GM12878 (cell line): ENCODE results near the gene HSFX2. TPM values are rescaled to one million over a fixed set of nuclear protein-coding genes. Genes with fewer than 3 reads are reported as not detected.
A peak's percentile ranks its signal among the peaks of the same experiment; 100 is the strongest.

ENCODE experiments used
- ATAC-seq: fragments of 200-7000 bp; cut with Tn5 transposase; 3 replicates; pipeline ENCODE4 v1.9.1; 2020; ENCODE audit warnings: mild to moderate bottlenecking, moderate library complexity
- BruUV-seq: library from RNA; stranded (reverse); fragments of 400-500 nt; replicated peaks from 2 replicates; lab custom pipeline; 2021; lab: Mats Ljungman, UMichigan
- CTCF ChIA-PET: fragments of 300-600 bp; sonication (Branson Sonifier 250); formaldehyde crosslinking; extraction: SDS; loops from one replicate; lab custom pipeline; 2021; ENCODE audit warnings: inconsistent platforms; lab: Yijun Ruan, JAX
- POLR2A ChIA-PET: fragments of 350-600 bp; formaldehyde crosslinking; extraction: SDS; loops from one replicate; lab custom pipeline; 2021; ENCODE audit warnings: inconsistent platforms; lab: Charles Lee
- RAD21 ChIA-PET: fragments of 300-600 bp; sonication (Branson Sonifier 250); formaldehyde crosslinking; loops from one replicate; lab custom pipeline; 2023; ENCODE audit warnings: antibody characterized with exemption; ENCODE audit not compliant: unreplicated experiment; lab: Charles Lee
- SMC1A ChIA-PET: fragments of 300-600 bp; sonication (Branson Sonifier 250); formaldehyde crosslinking; loops from one replicate; lab custom pipeline; 2023; ENCODE audit not compliant: unreplicated experiment, uncharacterized antibody; lab: Charles Lee
- DNase-seq: peaks from one replicate; pipeline ENCODE4 v3.0.0-alpha.2; 2011; ENCODE audit warnings: low read depth, low spot score
- FAIRE-seq: peaks from 3 replicates; lab custom pipeline; 2011; peaks lifted over from hg19 to GRCh38; lab: Jason Lieb, UNC
- H2AFZ ChIP-seq: 2 replicates; pipeline ENCODE4 v1.6.0; 2011; ENCODE audit warnings: low read depth, low read length, control low read depth; ENCODE audit not compliant: control insufficient read depth
- H3K27ac ChIP-seq: 2 replicates; pipeline ENCODE4 v1.5.1; 2011; ENCODE audit warnings: control low read depth; ENCODE audit not compliant: control insufficient read depth, insufficient read depth
- H3K27me3 ChIP-seq, 2 experiments: replicated peaks in 1 of 2; 2 replicates each; pipeline versions ENCODE4 v1.6.0 to v1.6.1; 2011; ENCODE audit warnings: low read length in 1 of 2; ENCODE audit not compliant: control insufficient read depth in 2 of 2, insufficient read depth in 2 of 2
- H3K36me3 ChIP-seq, 2 experiments: 2 replicates each; pipeline ENCODE4 v1.5.1; 2011; ENCODE audit warnings: low read length in 1 of 2; ENCODE audit not compliant: control insufficient read depth in 2 of 2, insufficient read depth in 2 of 2
- H3K4me1 ChIP-seq: 2 replicates; pipeline ENCODE4 v1.6.1; 2011; ENCODE audit warnings: mild to moderate bottlenecking, low read length, moderate library complexity, mixed read lengths; ENCODE audit not compliant: control insufficient read depth, insufficient read depth
- H3K4me2 ChIP-seq: 2 replicates; pipeline ENCODE4 v1.6.0; 2011; ENCODE audit warnings: control low read depth; ENCODE audit not compliant: control insufficient read depth, insufficient read depth
- H3K4me3 ChIP-seq: fragments of 200-600 bp; sonication (generic); 2 replicates; pipeline ENCODE4 v1.5.1; 2016
- H3K79me2 ChIP-seq: 2 replicates; pipeline ENCODE4 v1.6.0; 2011; ENCODE audit warnings: low read length; ENCODE audit not compliant: control insufficient read depth, insufficient read depth
- H3K9ac ChIP-seq: 2 replicates; pipeline ENCODE4 v1.8.0; 2011; ENCODE audit warnings: low read length, control low read depth, mixed read lengths; ENCODE audit not compliant: control insufficient read depth, insufficient read depth
- H3K9me3 ChIP-seq: replicated peaks from 3 replicates; pipeline ENCODE4 v1.5.1; 2011; ENCODE audit warnings: mild to moderate bottlenecking, low read length; ENCODE audit not compliant: control insufficient read depth, insufficient read depth
- H4K20me1 ChIP-seq: 2 replicates; pipeline ENCODE4 v1.6.0; 2011; ENCODE audit not compliant: control insufficient read depth, insufficient read depth
- FOS ChIP-seq: IDR thresholded peaks from 3 replicates; pipeline ENCODE4 v1.6.1; 2011; ENCODE audit warnings: borderline replicate concordance; ENCODE audit not compliant: insufficient read length; ENCODE audit errors: extremely low read depth
- FOXM1 ChIP-seq: IDR thresholded peaks from 2 replicates; pipeline ENCODE4 v1.6.1; 2012; ENCODE audit warnings: low read depth, mild to moderate bottlenecking, inconsistent platforms, low read length, moderate library complexity
- HDAC6 ChIP-seq: fragments of 200-600 bp; sonication (generic); IDR thresholded peaks from one replicate; pipeline ENCODE4 v1.8.0; 2017; ENCODE audit warnings: antibody characterized with exemption; ENCODE audit not compliant: unreplicated experiment
- NBN ChIP-seq: fragments of 450-650 bp; IDR thresholded peaks from 2 replicates; pipeline ENCODE4 v1.6.1; 2016
- NFYA ChIP-seq: IDR thresholded peaks from 2 replicates; pipeline ENCODE4 v1.6.1; 2011; ENCODE audit warnings: low read depth, mild to moderate bottlenecking, low read length, improper control_type of control experiment, borderline replicate concordance
- NRF1 ChIP-seq: conservative IDR thresholded peaks from 2 replicates; pipeline ENCODE4 v1.6.1; 2011; ENCODE audit warnings: mild to moderate bottlenecking, low read depth, low read length, improper control_type of control experiment
- RAD51 ChIP-seq: fragments of 450-650 bp; IDR thresholded peaks from 2 replicates; pipeline ENCODE4 v1.6.1; 2016; ENCODE audit warnings: moderate library complexity, mild to moderate bottlenecking, inconsistent platforms
- TARDBP ChIP-seq: IDR thresholded peaks from 2 replicates; pipeline ENCODE4 v1.6.1; 2016; ENCODE audit warnings: borderline replicate concordance
- WGBS: methylation state at CpG from one replicate; pipeline ENCODE4 v1.1.6; 2016; ENCODE audit warnings: low lambda C conversion rate; ENCODE audit not compliant: insufficient replicate concordance, insufficient coverage; ENCODE audit errors: missing lambda C conversion rate; 5-methylcytosine and 5-hydroxymethylcytosine counted together
- in situ Hi-C: fragments of 300-500 bp; cut with MboI; formaldehyde crosslinking; loops from 9 replicates; pipeline ENCODE4 v1.14.3; 2018; ENCODE audit warnings: mixed read lengths
- intact Hi-C: fragments of 100-400 bp; cut with micrococcal nuclease; formaldehyde crosslinking; loops from one replicate; pipeline ENCODE4 v1.14.2; 2022; ENCODE audit not compliant: unreplicated experiment
- polyA plus RNA-seq, 11 experiments: library from polyadenylated mRNA; depleted of rRNA in 4 of 11; unstranded in 6 of 11; stranded (reverse) in 5 of 11; fragments of >200 nt; fragmentation: Nextera tagmentation in 4 of 11; fragmentation: Illumina TruSeq in 1 of 11; extraction: Ambion mirVana in 4 of 11; extraction: Trizol in 1 of 11; gene quantifications; 1 replicate in 1 of 11; 2 replicates in 10 of 11; pipeline versions ENCODE4 v1.2.1 to v1.2.3, GENCODE V29; 2011 to 2016; ENCODE audit warnings: inconsistent platforms in 2 of 11, missing spikeins in 2 of 11, low read depth in 1 of 11
- total RNA-seq, 4 experiments: library from RNA; depleted of rRNA in 3 of 4; stranded (reverse); fragments of >200 nt in 3 of 4; fragmentation: Illumina TruSeq in 1 of 4; extraction: Trizol in 1 of 4; gene quantifications; 2 replicates each; pipeline versions ENCODE4 v1.2.1 to v1.2.3, GENCODE V29; 2013 to 2021
- TF ChIP-seq, protein P1 (sequence below): fragments of 450-650 bp; conservative IDR thresholded peaks from 2 replicates; pipeline ENCODE4 v1.6.1; 2017; ENCODE audit warnings: mild to moderate bottlenecking, moderate library complexity

HSFX2 gene
- total and polyA plus RNA-seq, 10 of the 15 experiments (the other 5 are each of a cell fraction or from before 2014, with no cell fraction given), result 0.07 to 0.18 (median 0.14) TPM; not detected in 7

DNA sequence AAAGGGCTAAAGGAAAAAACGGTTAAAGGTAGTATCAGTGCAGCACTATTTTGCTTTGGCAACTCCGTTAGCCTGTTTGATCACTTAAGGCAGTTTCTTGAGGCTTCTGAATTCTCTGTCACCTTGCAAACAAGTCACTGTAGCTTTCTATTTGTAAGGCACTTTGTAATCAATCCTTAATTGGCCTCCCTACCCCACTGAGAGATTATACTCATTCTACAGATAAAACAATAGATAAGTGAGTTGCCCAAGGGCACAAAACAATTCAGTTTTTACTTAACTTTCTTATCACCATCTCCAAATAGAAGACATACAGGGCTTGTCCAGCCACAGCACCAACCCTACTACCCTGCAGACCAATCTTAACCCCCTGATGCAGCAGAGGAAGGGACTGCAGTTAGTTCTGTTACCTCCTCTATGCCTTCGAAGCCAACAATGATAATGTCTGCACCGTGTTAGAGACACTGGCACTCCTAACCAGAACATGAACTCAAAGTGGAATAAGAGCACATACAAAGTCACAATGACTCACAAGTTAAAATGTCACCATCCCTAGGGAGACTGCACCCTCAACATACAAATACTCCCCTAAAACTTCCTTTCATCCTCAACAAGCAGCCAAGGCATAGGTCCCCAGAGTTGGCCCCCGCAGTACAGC, 34.7 kb upstream of the HSFX2 start:
- no peaks in the 10 kb centered on the region for H3K36me3 ChIP-seq
- POLR2A ChIA-PET, result no interaction called here
- no peaks in the 10 kb centered on the region for H3K4me1 ChIP-seq
- no peak overlapping the region for H3K27ac ChIP-seq
- DNase-seq (no peak), FAIRE-seq (no peak), ATAC-seq (peak; percentile 10; the same call in 2 of the 3 replicates)
- in situ Hi-C loops (loop anchor here (10.0 kb wide), 1 partner anchor 105 kb away; no protein-coding TSS in a partner anchor), intact Hi-C loops (loop anchor here (5.0 to 10.0 kb wide), 2 partner anchors 115 to 197 kb away; no protein-coding TSS in a partner anchor)
- no peaks in the 10 kb centered on the region; the same call in 1 of the 2 replicates for H4K20me1 ChIP-seq
- peak overlapping the region; percentile 27; the same call in 1 of the 2 replicates for H3K4me2 ChIP-seq
- RAD21 ChIA-PET, result no interaction called here
- H3K9ac ChIP-seq, result no peak overlapping the region
- H3K27me3 ChIP-seq, result no peaks in the 10 kb centered on the region
- no peak overlapping the region for H2AFZ ChIP-seq
- peaks cover 3% of the 10 kb centered on the region; the same call in 1 of the 2 replicates for H3K79me2 ChIP-seq
- no peaks in the 10 kb centered on the region for H3K9me3 ChIP-seq
- SMC1A ChIA-PET, result no interaction called here
- H3K4me3 ChIP-seq, result no peak overlapping the region
- BruUV-seq, result no TSS peak
- CTCF ChIA-PET, result interaction anchor here (0.6 kb wide), 1 partner anchor 112 kb away, joined by 3 read pairs; no protein-coding TSS in a partner anchor
- 65% methylated on average over 5 of the region's 5 CpGs for WGBS
- TF ChIP-seq NFYA (no peak), HDAC6 (no peak), TARDBP (no peak), NRF1 (no peak), FOS (no peak), RAD51 (no peak), FOXM1 (no peak), NBN (no peak)
- TF ChIP-seq, protein P1, sequence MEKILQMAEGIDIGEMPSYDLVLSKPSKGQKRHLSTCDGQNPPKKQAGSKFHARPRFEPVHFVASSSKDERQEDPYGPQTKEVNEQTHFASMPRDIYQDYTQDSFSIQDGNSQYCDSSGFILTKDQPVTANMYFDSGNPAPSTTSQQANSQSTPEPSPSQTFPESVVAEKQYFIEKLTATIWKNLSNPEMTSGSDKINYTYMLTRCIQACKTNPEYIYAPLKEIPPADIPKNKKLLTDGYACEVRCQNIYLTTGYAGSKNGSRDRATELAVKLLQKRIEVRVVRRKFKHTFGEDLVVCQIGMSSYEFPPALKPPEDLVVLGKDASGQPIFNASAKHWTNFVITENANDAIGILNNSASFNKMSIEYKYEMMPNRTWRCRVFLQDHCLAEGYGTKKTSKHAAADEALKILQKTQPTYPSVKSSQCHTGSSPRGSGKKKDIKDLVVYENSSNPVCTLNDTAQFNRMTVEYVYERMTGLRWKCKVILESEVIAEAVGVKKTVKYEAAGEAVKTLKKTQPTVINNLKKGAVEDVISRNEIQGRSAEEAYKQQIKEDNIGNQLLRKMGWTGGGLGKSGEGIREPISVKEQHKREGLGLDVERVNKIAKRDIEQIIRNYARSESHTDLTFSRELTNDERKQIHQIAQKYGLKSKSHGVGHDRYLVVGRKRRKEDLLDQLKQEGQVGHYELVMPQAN, result no peak
